Neuronal stem cell (in vitro differentiated cells): ENCODE data around the gene ZSWIM6.
A peak's percentile ranks its signal among the peaks of the same experiment; 100 is the strongest.

Experiments
- DNase-seq: peaks from one replicate; pipeline ENCODE4 v3.0.0-alpha.2; 2013; ENCODE audit warnings: low spot score
- H2AFZ ChIP-seq: one replicate; pipeline ENCODE4 v1.6.1; 2013; ENCODE audit warnings: mild to moderate bottlenecking, low read length, inconsistent platforms
- H2AK5ac ChIP-seq: 2 replicates; pipeline ENCODE4 v1.6.1; 2013; ENCODE audit warnings: low read depth, mild to moderate bottlenecking, inconsistent platforms, low read length, moderate library complexity, mixed read lengths
- H2BK120ac ChIP-seq: 2 replicates; pipeline ENCODE4 v1.6.1; 2013; ENCODE audit warnings: low read depth, mild to moderate bottlenecking, inconsistent platforms, low read length, moderate library complexity, mixed read lengths
- H2BK12ac ChIP-seq: one replicate; pipeline ENCODE4 v1.6.1; 2013; ENCODE audit warnings: low read length, inconsistent platforms
- H2BK15ac ChIP-seq: 2 replicates; pipeline ENCODE4 v1.6.1; 2013; ENCODE audit warnings: mild to moderate bottlenecking, low read length, inconsistent platforms, mixed read lengths
- H2BK5ac ChIP-seq: one replicate; pipeline ENCODE4 v1.6.1; 2013; ENCODE audit warnings: inconsistent platforms, mild to moderate bottlenecking, low read length, moderate library complexity
- H3K14ac ChIP-seq: one replicate; pipeline ENCODE4 v1.6.1; 2013; ENCODE audit warnings: low read length, inconsistent platforms
- H3K18ac ChIP-seq: 2 replicates; pipeline ENCODE4 v1.6.1; 2013; ENCODE audit warnings: low read length, inconsistent platforms
- H3K23ac ChIP-seq: 2 replicates; pipeline ENCODE4 v1.6.1; 2013; ENCODE audit warnings: low read depth, mild to moderate bottlenecking, mixed read lengths, low read length, inconsistent platforms; ENCODE audit not compliant: poor library complexity
- H3K27ac ChIP-seq: replicated peaks from 3 replicates; pipeline ENCODE4 v1.5.1; 2013; ENCODE audit warnings: low read length, inconsistent platforms
- H3K27me3 ChIP-seq, 3 experiments: 2 replicates each; pipeline ENCODE4 v1.6.1; 2013; ENCODE audit warnings: low read length in 3 of 3, mild to moderate bottlenecking in 2 of 3, inconsistent platforms in 1 of 3, low read depth in 1 of 3, mixed read lengths in 1 of 3, moderate library complexity in 1 of 3; ENCODE audit not compliant: control insufficient read depth in 3 of 3, insufficient read depth in 3 of 3
- H3K36me3 ChIP-seq, 2 donors: replicated peaks in 1 of 2; 2 replicates each; pipeline ENCODE4 v1.6.1; 2013; ENCODE audit warnings: low read length in 2 of 2; ENCODE audit not compliant: control insufficient read depth in 2 of 2, insufficient read depth in 2 of 2
- H3K4ac ChIP-seq: 2 replicates; pipeline ENCODE4 v1.6.1; 2013; ENCODE audit warnings: inconsistent platforms, mild to moderate bottlenecking, low read length, moderate library complexity
- H3K4me1 ChIP-seq, 2 donors: 1 replicate in 1 of 2; 2 replicates in 1 of 2; pipeline ENCODE4 v1.6.1; 2013; ENCODE audit warnings: low read length in 2 of 2, low read depth in 1 of 2; ENCODE audit not compliant: control insufficient read depth in 2 of 2, insufficient read depth in 1 of 2
- H3K4me2 ChIP-seq: one replicate; pipeline ENCODE4 v1.6.1; 2013; ENCODE audit warnings: mild to moderate bottlenecking, low read length, inconsistent platforms; ENCODE audit not compliant: insufficient read depth, poor library complexity, severe bottlenecking
- H3K4me3 ChIP-seq, 2 donors: 2 replicates each; pipeline ENCODE4 v1.5.1; 2013; ENCODE audit warnings: low read length in 2 of 2, mild to moderate bottlenecking in 2 of 2, inconsistent platforms in 1 of 2, moderate library complexity in 1 of 2
- H3K79me1 ChIP-seq: one replicate; pipeline ENCODE4 v1.6.1; 2013; ENCODE audit warnings: low read depth, mild to moderate bottlenecking, inconsistent platforms, low read length, moderate library complexity
- H3K9ac ChIP-seq: one replicate; pipeline ENCODE4 v1.6.1; 2013; ENCODE audit warnings: mild to moderate bottlenecking, low read depth, low read length, inconsistent platforms; ENCODE audit not compliant: poor library complexity
- H3K9me3 ChIP-seq, 2 donors: replicated peaks in 1 of 2; 2 replicates each; pipeline versions ENCODE3 to v1.6.1; 2013; ENCODE audit warnings: low read length in 2 of 2, mild to moderate bottlenecking in 2 of 2, inconsistent platforms in 1 of 2, low read depth in 1 of 2, mixed read lengths in 1 of 2, moderate library complexity in 1 of 2; ENCODE audit not compliant: control insufficient read depth in 2 of 2, insufficient read depth in 1 of 2
- H4K8ac ChIP-seq: one replicate; pipeline ENCODE4 v1.6.1; 2013; ENCODE audit warnings: low read depth, mild to moderate bottlenecking, inconsistent platforms, low read length, moderate library complexity
- H4K91ac ChIP-seq: one replicate; pipeline ENCODE4 v1.6.1; 2013; ENCODE audit warnings: low read length, low read depth, mild to moderate bottlenecking, inconsistent platforms; ENCODE audit not compliant: poor library complexity
- WGBS, 2 donors: extraction: QIAGEN DNeasy Blood & Tissue Kit; methylation state at CpG; one replicate each; pipeline ENCODE4 v1.1.7; 2013; ENCODE audit warnings: missing lambda C conversion rate in 2 of 2, mixed read lengths in 1 of 2; ENCODE audit not compliant: insufficient read length in 2 of 2, insufficient replicate concordance in 1 of 2; ENCODE audit errors: extremely low coverage in 2 of 2; 5-methylcytosine and 5-hydroxymethylcytosine counted together

ZSWIM6 gene

GRCh38 chr5:61333321-61333953 lies 1.4 kb downstream of the ZSWIM6 start:
- Histone ChIP-seq H3K18ac (peak overlapping the region; percentile 89), H3K79me1 (peaks cover 17% of the 10 kb centered on the region), H3K14ac (peak overlapping the region; percentile 17), H3K27me3 (no peaks in the 10 kb centered on the region), H3K9me3 (peaks cover 0 to 21% of the 10 kb centered on the region in 2 donors), H2AK5ac (peak overlapping the region; percentile 70), H2BK15ac (peak overlapping the region; percentile 49), H2BK12ac (no peak overlapping the region), H4K91ac (no peak overlapping the region), H3K4me2 (peak overlapping the region; percentile 57), H3K36me3 (peaks cover 0 to 45% of the 10 kb centered on the region in 2 donors), H3K4ac (peak overlapping the region; percentile 23), H2AFZ (no peak overlapping the region), H3K27ac (peak overlapping the region; percentile 58), H3K9ac (peak overlapping the region; percentile 99), H4K8ac (no peak overlapping the region), H3K4me1 (peaks cover 17 to 24% of the 10 kb centered on the region in 2 donors), H3K4me3 (peak overlapping the region; percentile 64 to 99), H2BK5ac (peak overlapping the region; percentile 94), H3K23ac (peak overlapping the region; percentile 85), H2BK120ac (peak overlapping the region; percentile 47)
- no CpG with 5 or more reads among the region's 75 CpGs for WGBS, 2 donors
- peak; percentile 40 for DNase-seq

- H2BK12ac ChIP-seq = no peak overlapping the region
- H3K4ac ChIP-seq = no peak overlapping the region
- peak overlapping the region; percentile 89 for H3K18ac ChIP-seq
- peak overlapping the region; percentile 17 for H3K14ac ChIP-seq
- no peak for DNase-seq
- H4K91ac ChIP-seq = no peak overlapping the region
- peak overlapping the region; percentile 55 for H3K23ac ChIP-seq
- H3K9ac ChIP-seq = no peak overlapping the region
- peaks cover 17% of the 10 kb centered on the region for H3K79me1 ChIP-seq
- H4K8ac ChIP-seq = no peak overlapping the region
- peak overlapping the region; percentile 64 to 99 for H3K4me3 ChIP-seq
- H2BK120ac ChIP-seq = no peak overlapping the region
- peak overlapping the region; percentile 70 for H2AK5ac ChIP-seq
- no CpG with 5 or more reads among the region's 17 CpGs for WGBS, 2 donors
- peaks cover 0 to 52% of the 10 kb centered on the region in 2 donors for H3K36me3 ChIP-seq
- no peak overlapping the region for H2BK15ac ChIP-seq
- peak overlapping the region; percentile 58 for H3K27ac ChIP-seq
- H3K27me3 ChIP-seq = no peaks in the 10 kb centered on the region
- peaks cover 0 to 21% of the 10 kb centered on the region in 2 donors for H3K9me3 ChIP-seq
- H2AFZ ChIP-seq = no peak overlapping the region
- H3K4me1 ChIP-seq = peaks cover 10 to 16% of the 10 kb centered on the region in 2 donors
- peak overlapping the region; percentile 94 for H2BK5ac ChIP-seq
- H3K4me2 ChIP-seq = peak overlapping the region; percentile 54
Observed at GRCh38 chr5:61333954-61334867, 2.2 kb downstream of the ZSWIM6 start.

GRCh38 chr5:61334868-61335615 lies 3.0 kb downstream of the ZSWIM6 start:
- no peak overlapping the region for H2AK5ac ChIP-seq
- no peak overlapping the region for H3K23ac ChIP-seq
- H2BK120ac ChIP-seq = no peak overlapping the region
- H2BK15ac ChIP-seq = no peak overlapping the region
- H2BK12ac ChIP-seq = no peak overlapping the region
- no peak overlapping the region for H2AFZ ChIP-seq
- WGBS, 2 donors = no CpG with 5 or more reads among the region's 10 CpGs
- H3K4ac ChIP-seq = no peak overlapping the region
- peaks cover 0 to 25% of the 10 kb centered on the region in 2 donors for H3K9me3 ChIP-seq
- peaks cover 17% of the 10 kb centered on the region for H3K79me1 ChIP-seq
- H3K18ac ChIP-seq = no peak overlapping the region
- H3K9ac ChIP-seq = no peak overlapping the region
- H3K4me2 ChIP-seq = peak overlapping the region; percentile 54
- H4K8ac ChIP-seq = no peak overlapping the region
- H3K4me1 ChIP-seq = peaks cover 4 to 10% of the 10 kb centered on the region in 2 donors
- H4K91ac ChIP-seq = no peak overlapping the region
- H3K4me3 ChIP-seq = peak overlapping the region in 1 of 2 donors; percentile 64
- no peak overlapping the region for H3K27ac ChIP-seq
- no peaks in the 10 kb centered on the region for H3K27me3 ChIP-seq
- H2BK5ac ChIP-seq = no peak overlapping the region
- peaks cover 0 to 60% of the 10 kb centered on the region in 2 donors for H3K36me3 ChIP-seq
- no peak overlapping the region for H3K14ac ChIP-seq
- DNase-seq = peak; percentile 41
